NCI-H2171 (cell line): ENCODE results near the gene KAZALD1.

ENCODE experiments used
- DNase-seq: peaks from one replicate; lab custom pipeline; 2025; lab: John Stamatoyannopoulos, UW

Gene KAZALD1

GRCh38 chr10:101095550-101096213 is 33.9 kb downstream of the KAZALD1 start:
- DNase-seq: peak; percentile 31

- no peak for DNase-seq
Measured at GRCh38 chr10:101096378-101096777, 34.6 kb downstream of the KAZALD1 start.

GRCh38 chr10:101097881-101098280 is 36.1 kb downstream of the KAZALD1 start:
- no peak for DNase-seq

GRCh38 chr10:101099901-101100300 is 38.1 kb downstream of the KAZALD1 start:
- DNase-seq: no peak

GRCh38 chr10:101101372-101101881 is 39.6 kb downstream of the KAZALD1 start:
- no peak for DNase-seq

GRCh38 chr10:101103430-101103829 is 41.6 kb downstream of the KAZALD1 start:
- no peak for DNase-seq

GRCh38 chr10:101106351-101106750 is 44.6 kb downstream of the KAZALD1 start:
- DNase-seq: no peak

- no peak for DNase-seq
Measured at GRCh38 chr10:101107771-101108170, 46.0 kb downstream of the KAZALD1 start.

GRCh38 chr10:101110856-101111523 is 49.2 kb downstream of the KAZALD1 start:
- DNase-seq: no peak

GRCh38 chr10:101111547-101111946 is 49.8 kb downstream of the KAZALD1 start:
- DNase-seq: no peak

- no peak for DNase-seq
Measured at GRCh38 chr10:101112799-101113594, 51.2 kb downstream of the KAZALD1 start.

GRCh38 chr10:101113890-101114403 is 52.2 kb downstream of the KAZALD1 start:
- DNase-seq: no peak

- no peak for DNase-seq
Measured at GRCh38 chr10:101114646-101115045, 52.9 kb downstream of the KAZALD1 start.
